SK-N-SH treated with all-trans-retinoic acid at 6 μM for 48 hours (cell line): ENCODE measurements around the gene PTPRF.

ENCODE experiments used
- ISL1 ChIP-seq: fragments of 250-450 bp; sonication (Bioruptor Pico); IDR thresholded peaks from 2 replicates; pipeline ENCODE4 v2.1.2; 2022; ENCODE audit warnings: mild to moderate bottlenecking, moderate library complexity
- TOX ChIP-seq: fragments of 250-450 bp; sonication (Bioruptor Pico); IDR thresholded peaks from 2 replicates; pipeline ENCODE4 v1.8.0; 2021; ENCODE audit warnings: mild to moderate bottlenecking, moderate library complexity, borderline replicate concordance
- TF ChIP-seq, protein P1 (sequence below): fragments of 250-450 bp; sonication (Bioruptor Pico); IDR thresholded peaks from 2 replicates; pipeline ENCODE4 v1.5.0; 2020; ENCODE audit warnings: mild to moderate bottlenecking, moderate library complexity
- TF ChIP-seq, protein P2 (sequence below): fragments of 250-450 bp; sonication (Bioruptor Pico); IDR thresholded peaks from 2 replicates; pipeline ENCODE4 v1.5.1; 2020; ENCODE audit warnings: low read depth, mild to moderate bottlenecking, moderate library complexity

Gene PTPRF

DNA sequence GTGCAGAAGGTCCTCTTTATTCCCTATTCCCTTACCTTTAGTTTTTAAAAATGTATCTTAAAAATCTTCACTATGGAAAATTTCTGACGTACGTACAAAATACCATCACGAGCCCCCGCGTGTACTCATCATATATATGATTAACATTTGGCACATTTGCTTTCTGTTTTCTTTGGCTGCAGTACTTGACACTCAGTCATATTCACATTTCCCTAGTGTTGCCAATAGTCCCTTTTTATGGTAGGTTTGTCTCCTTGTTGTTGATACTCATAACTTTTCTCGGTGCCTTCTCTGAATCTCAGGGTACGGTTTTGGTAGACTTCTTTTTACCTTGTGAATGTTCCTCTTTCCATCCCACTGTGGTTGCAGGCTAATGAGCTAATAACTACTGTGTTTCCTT, 142.6 kb downstream of the PTPRF start (continued):
- TF ChIP-seq, protein P1, sequence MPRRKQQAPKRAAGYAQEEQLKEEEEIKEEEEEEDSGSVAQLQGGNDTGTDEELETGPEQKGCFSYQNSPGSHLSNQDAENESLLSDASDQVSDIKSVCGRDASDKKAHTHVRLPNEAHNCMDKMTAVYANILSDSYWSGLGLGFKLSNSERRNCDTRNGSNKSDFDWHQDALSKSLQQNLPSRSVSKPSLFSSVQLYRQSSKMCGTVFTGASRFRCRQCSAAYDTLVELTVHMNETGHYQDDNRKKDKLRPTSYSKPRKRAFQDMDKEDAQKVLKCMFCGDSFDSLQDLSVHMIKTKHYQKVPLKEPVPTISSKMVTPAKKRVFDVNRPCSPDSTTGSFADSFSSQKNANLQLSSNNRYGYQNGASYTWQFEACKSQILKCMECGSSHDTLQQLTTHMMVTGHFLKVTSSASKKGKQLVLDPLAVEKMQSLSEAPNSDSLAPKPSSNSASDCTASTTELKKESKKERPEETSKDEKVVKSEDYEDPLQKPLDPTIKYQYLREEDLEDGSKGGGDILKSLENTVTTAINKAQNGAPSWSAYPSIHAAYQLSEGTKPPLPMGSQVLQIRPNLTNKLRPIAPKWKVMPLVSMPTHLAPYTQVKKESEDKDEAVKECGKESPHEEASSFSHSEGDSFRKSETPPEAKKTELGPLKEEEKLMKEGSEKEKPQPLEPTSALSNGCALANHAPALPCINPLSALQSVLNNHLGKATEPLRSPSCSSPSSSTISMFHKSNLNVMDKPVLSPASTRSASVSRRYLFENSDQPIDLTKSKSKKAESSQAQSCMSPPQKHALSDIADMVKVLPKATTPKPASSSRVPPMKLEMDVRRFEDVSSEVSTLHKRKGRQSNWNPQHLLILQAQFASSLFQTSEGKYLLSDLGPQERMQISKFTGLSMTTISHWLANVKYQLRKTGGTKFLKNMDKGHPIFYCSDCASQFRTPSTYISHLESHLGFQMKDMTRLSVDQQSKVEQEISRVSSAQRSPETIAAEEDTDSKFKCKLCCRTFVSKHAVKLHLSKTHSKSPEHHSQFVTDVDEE (CRISPR knock-in tag), result no peak
- TF ChIP-seq TOX (CRISPR knock-in tag) (no peak), ISL1 (CRISPR knock-in tag) (no peak)
- TF ChIP-seq, protein P2, sequence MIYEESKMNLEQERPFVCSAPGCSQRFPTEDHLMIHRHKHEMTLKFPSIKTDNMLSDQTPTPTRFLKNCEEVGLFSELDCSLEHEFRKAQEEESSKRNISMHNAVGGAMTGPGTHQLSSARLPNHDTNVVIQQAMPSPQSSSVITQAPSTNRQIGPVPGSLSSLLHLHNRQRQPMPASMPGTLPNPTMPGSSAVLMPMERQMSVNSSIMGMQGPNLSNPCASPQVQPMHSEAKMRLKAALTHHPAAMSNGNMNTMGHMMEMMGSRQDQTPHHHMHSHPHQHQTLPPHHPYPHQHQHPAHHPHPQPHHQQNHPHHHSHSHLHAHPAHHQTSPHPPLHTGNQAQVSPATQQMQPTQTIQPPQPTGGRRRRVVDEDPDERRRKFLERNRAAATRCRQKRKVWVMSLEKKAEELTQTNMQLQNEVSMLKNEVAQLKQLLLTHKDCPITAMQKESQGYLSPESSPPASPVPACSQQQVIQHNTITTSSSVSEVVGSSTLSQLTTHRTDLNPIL (CRISPR knock-in tag), result no peak
